Kidney glomerular epithelial cell (primary cell): ENCODE measurements around the gene ITGA3.
A peak's percentile ranks its signal among the peaks of the same experiment; 100 is the strongest.

ENCODE experiments used
- DNase-seq: peaks from one replicate; lab custom pipeline; 2025; lab: John Stamatoyannopoulos, UW

ITGA3 gene

GRCh38 chr17:50110591-50111349 is 54.9 kb downstream of the ITGA3 start:
- no peak for DNase-seq

- DNase-seq = no peak
These were observed 56.1 kb downstream of the ITGA3 start for GRCh38 chr17:50111673-50112655.

- no peak for DNase-seq
These were observed 56.8 kb downstream of the ITGA3 start for GRCh38 chr17:50112694-50113093.

- no peak for DNase-seq
These were observed 57.9 kb downstream of the ITGA3 start for GRCh38 chr17:50113624-50114320.

GRCh38 chr17:50114401-50114800 is 58.5 kb downstream of the ITGA3 start:
- no peak for DNase-seq

GRCh38 chr17:50114849-50115357 is 59.0 kb downstream of the ITGA3 start:
- DNase-seq = peak; percentile 52

GRCh38 chr17:50115756-50116155 is 59.8 kb downstream of the ITGA3 start:
- DNase-seq = no peak

- DNase-seq = no peak
These were observed 61.5 kb downstream of the ITGA3 start for GRCh38 chr17:50117202-50118051.

GRCh38 chr17:50118076-50118827 is 62.3 kb downstream of the ITGA3 start:
- no peak for DNase-seq

- DNase-seq = no peak
These were observed 62.9 kb downstream of the ITGA3 start for GRCh38 chr17:50118828-50119218.

GRCh38 chr17:50120475-50121253 is 64.8 kb downstream of the ITGA3 start:
- no peak for DNase-seq

GRCh38 chr17:50122945-50123344 is 67.0 kb downstream of the ITGA3 start:
- no peak for DNase-seq

- DNase-seq = peak; percentile 57
These were observed 67.9 kb downstream of the ITGA3 start for GRCh38 chr17:50123649-50124349.

- no peak for DNase-seq
These were observed 69.6 kb downstream of the ITGA3 start for GRCh38 chr17:50125420-50125997.

GRCh38 chr17:50127697-50128361 is 71.9 kb downstream of the ITGA3 start:
- DNase-seq = peak; percentile 26

- no peak for DNase-seq
These were observed 72.8 kb downstream of the ITGA3 start for GRCh38 chr17:50128441-50129352.

GRCh38 chr17:50129353-50129727 is 73.4 kb downstream of the ITGA3 start:
- no peak for DNase-seq
